ENCODE data around the gene TMEM174.

The TMEM174 gene

GRCh38 chr5:73153513-73153912 is 19.5 kb upstream of the TMEM174 start:
- no peak overlapping the region for H2BK5ac ChIP-seq (ENCODE audit: low read length)
- no peak overlapping the region for H3K4me2 ChIP-seq (ENCODE audit: insufficient read depth, low read length, poor library complexity, severe bottlenecking)
- H3K79me1 ChIP-seq (ENCODE audit: low read depth, low read length): no peaks in the 10 kb centered on the region
- H3K27ac ChIP-seq (replicated peaks; ENCODE audit: low read length): no peak overlapping the region
- no peak overlapping the region for H3K14ac ChIP-seq (ENCODE audit: low read length)
- no peaks in the 10 kb centered on the region for H3K9me3 ChIP-seq (replicated peaks in 1 of 2; ENCODE audit: control insufficient read depth in 2 of 2, insufficient read depth in 1 of 2, low read depth in 1 of 2, low read length in 2 of 2)
- no peak overlapping the region for H3K23ac ChIP-seq (ENCODE audit: low read depth, low read length, poor library complexity)
- no peak overlapping the region for H4K91ac ChIP-seq (ENCODE audit: low read depth, low read length, poor library complexity)
- H3K4ac ChIP-seq (ENCODE audit: low read length): no peak overlapping the region
- no peak for DNase-seq (ENCODE audit: low spot score)
- H2BK12ac ChIP-seq (ENCODE audit: low read length): no peak overlapping the region
- no peak overlapping the region for H3K4me3 ChIP-seq (ENCODE audit: low read length in 2 of 2)
- no peak overlapping the region for H3K9ac ChIP-seq (ENCODE audit: low read depth, low read length, poor library complexity)
- no peak overlapping the region for H2AK5ac ChIP-seq (ENCODE audit: low read depth, low read length)
- no peak overlapping the region for H2AFZ ChIP-seq (ENCODE audit: low read length)
- peaks cover 0 to 4% of the 10 kb centered on the region in 2 donors for H3K4me1 ChIP-seq (ENCODE audit: control insufficient read depth in 2 of 2, insufficient read depth in 1 of 2, low read depth in 1 of 2, low read length in 2 of 2)
- no CpG with 5 or more reads among the region's 7 CpGs for WGBS, 2 donors (ENCODE audit: extremely low coverage in 2 of 2, insufficient read length in 2 of 2, insufficient replicate concordance in 1 of 2)
- H2BK15ac ChIP-seq (ENCODE audit: low read length): no peak overlapping the region
- no peak overlapping the region for H3K18ac ChIP-seq (ENCODE audit: low read length)
- H3K36me3 ChIP-seq (replicated peaks in 1 of 2; ENCODE audit: control insufficient read depth in 2 of 2, insufficient read depth in 2 of 2, low read length in 2 of 2): no peaks in the 10 kb centered on the region
- H2BK120ac ChIP-seq (ENCODE audit: low read depth, low read length): no peak overlapping the region
- H4K8ac ChIP-seq (ENCODE audit: low read depth, low read length): no peak overlapping the region
- H3K27me3 ChIP-seq (ENCODE audit: control insufficient read depth in 3 of 3, insufficient read depth in 3 of 3, low read depth in 1 of 3, low read length in 3 of 3): peaks cover 0 to 32% (median 3%) of the 10 kb centered on the region in 3 experiments

- Histone ChIP-seq H3K27ac (replicated peaks; ENCODE audit: low read length) (no peak overlapping the region), H3K27me3 (ENCODE audit: control insufficient read depth in 3 of 3, insufficient read depth in 3 of 3, low read depth in 1 of 3, low read length in 3 of 3) (peaks cover 0 to 34% (median 3%) of the 10 kb centered on the region in 3 experiments), H3K4me2 (ENCODE audit: insufficient read depth, low read length, poor library complexity, severe bottlenecking) (no peak overlapping the region), H2BK12ac (ENCODE audit: low read length) (no peak overlapping the region), H4K91ac (ENCODE audit: low read depth, low read length, poor library complexity) (no peak overlapping the region), H3K4ac (ENCODE audit: low read length) (no peak overlapping the region), H2BK5ac (ENCODE audit: low read length) (no peak overlapping the region), H3K79me1 (ENCODE audit: low read depth, low read length) (no peaks in the 10 kb centered on the region), H3K9me3 (replicated peaks in 1 of 2; ENCODE audit: control insufficient read depth in 2 of 2, insufficient read depth in 1 of 2, low read depth in 1 of 2, low read length in 2 of 2) (no peaks in the 10 kb centered on the region), H3K4me1 (ENCODE audit: control insufficient read depth in 2 of 2, insufficient read depth in 1 of 2, low read depth in 1 of 2, low read length in 2 of 2) (peaks cover 0 to 4% of the 10 kb centered on the region in 2 donors), H2AFZ (ENCODE audit: low read length) (no peak overlapping the region), H3K18ac (ENCODE audit: low read length) (no peak overlapping the region), H2AK5ac (ENCODE audit: low read depth, low read length) (no peak overlapping the region), H3K14ac (ENCODE audit: low read length) (no peak overlapping the region), H3K4me3 (ENCODE audit: low read length in 2 of 2) (no peak overlapping the region), H3K9ac (ENCODE audit: low read depth, low read length, poor library complexity) (no peak overlapping the region), H2BK15ac (ENCODE audit: low read length) (no peak overlapping the region), H2BK120ac (ENCODE audit: low read depth, low read length) (no peak overlapping the region), H4K8ac (ENCODE audit: low read depth, low read length) (no peak overlapping the region), H3K36me3 (replicated peaks in 1 of 2; ENCODE audit: control insufficient read depth in 2 of 2, insufficient read depth in 2 of 2, low read length in 2 of 2) (no peaks in the 10 kb centered on the region), H3K23ac (ENCODE audit: low read depth, low read length, poor library complexity) (no peak overlapping the region)
- DNase-seq (ENCODE audit: low spot score): no peak
- WGBS, 2 donors (ENCODE audit: extremely low coverage in 2 of 2, insufficient read length in 2 of 2, insufficient replicate concordance in 1 of 2): no CpG with 5 or more reads among the region's 5 CpGs
Observed at GRCh38 chr5:73154208-73155006, 18.6 kb upstream of the TMEM174 start.

- Histone ChIP-seq H3K9ac (ENCODE audit: low read depth, low read length, poor library complexity) (no peak overlapping the region), H2BK120ac (ENCODE audit: low read depth, low read length) (no peak overlapping the region), H3K18ac (ENCODE audit: low read length) (no peak overlapping the region), H2BK15ac (ENCODE audit: low read length) (no peak overlapping the region), H3K23ac (ENCODE audit: low read depth, low read length, poor library complexity) (no peak overlapping the region), H3K9me3 (replicated peaks in 1 of 2; ENCODE audit: control insufficient read depth in 2 of 2, insufficient read depth in 1 of 2, low read depth in 1 of 2, low read length in 2 of 2) (no peaks in the 10 kb centered on the region), H3K4me1 (ENCODE audit: control insufficient read depth in 2 of 2, insufficient read depth in 1 of 2, low read depth in 1 of 2, low read length in 2 of 2) (peaks cover 0 to 4% of the 10 kb centered on the region in 2 donors), H2AK5ac (ENCODE audit: low read depth, low read length) (no peak overlapping the region), H4K8ac (ENCODE audit: low read depth, low read length) (no peak overlapping the region), H3K4me3 (ENCODE audit: low read length in 2 of 2) (no peak overlapping the region), H3K27ac (replicated peaks; ENCODE audit: low read length) (no peak overlapping the region), H3K14ac (ENCODE audit: low read length) (no peak overlapping the region), H2AFZ (ENCODE audit: low read length) (peak overlapping the region; percentile 18), H2BK12ac (ENCODE audit: low read length) (no peak overlapping the region), H3K4ac (ENCODE audit: low read length) (no peak overlapping the region), H3K27me3 (ENCODE audit: control insufficient read depth in 3 of 3, insufficient read depth in 3 of 3, low read depth in 1 of 3, low read length in 3 of 3) (peaks cover 0 to 31% (median 3%) of the 10 kb centered on the region in 3 experiments), H2BK5ac (ENCODE audit: low read length) (no peak overlapping the region), H3K79me1 (ENCODE audit: low read depth, low read length) (no peaks in the 10 kb centered on the region), H4K91ac (ENCODE audit: low read depth, low read length, poor library complexity) (no peak overlapping the region), H3K36me3 (replicated peaks in 1 of 2; ENCODE audit: control insufficient read depth in 2 of 2, insufficient read depth in 2 of 2, low read length in 2 of 2) (no peaks in the 10 kb centered on the region), H3K4me2 (ENCODE audit: insufficient read depth, low read length, poor library complexity, severe bottlenecking) (no peak overlapping the region)
- no CpG with 5 or more reads among the region's 18 CpGs for WGBS, 2 donors (ENCODE audit: extremely low coverage in 2 of 2, insufficient read length in 2 of 2, insufficient replicate concordance in 1 of 2)
- DNase-seq (ENCODE audit: low spot score): no peak
Observed at GRCh38 chr5:73155271-73156222, 17.4 kb upstream of the TMEM174 start.
